ENCODE data around the gene TRAPPC10. TPM values are rescaled to one million over a fixed set of nuclear protein-coding genes. Genes with fewer than 3 reads are reported as not detected.
A peak's percentile ranks its signal among the peaks of the same experiment; 100 is the strongest.

TRAPPC10 gene
- total and polyA plus RNA-seq, 5 donors from 2014 or later = 13.5 to 132 (median 17.9) TPM

DNA sequence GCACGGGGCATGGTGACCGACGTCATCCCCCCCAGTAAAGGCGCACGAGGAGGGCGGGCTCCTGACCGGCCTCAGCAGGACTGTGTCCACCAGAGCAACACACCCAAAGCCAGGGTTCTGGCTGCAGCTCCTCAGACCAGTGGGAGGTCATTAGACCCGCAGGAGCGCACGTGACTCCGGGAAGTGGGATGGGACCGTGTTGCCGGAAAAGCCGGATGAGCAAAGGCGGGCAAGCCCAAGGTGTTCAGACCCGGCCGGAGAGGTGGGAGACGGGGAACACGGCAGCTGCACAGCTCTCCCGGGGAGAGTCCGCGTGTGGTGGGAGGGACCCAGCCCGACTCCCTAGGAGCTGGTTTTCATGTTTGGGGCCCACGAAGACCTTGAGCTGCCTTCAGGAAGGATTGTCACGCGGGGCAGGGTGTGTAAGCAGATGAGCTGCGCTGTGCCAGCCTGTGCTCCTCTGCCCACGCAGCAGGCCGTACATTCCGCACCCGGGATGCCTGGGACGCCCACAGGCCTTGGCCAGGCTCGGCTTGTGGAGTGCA lies 20.6 kb upstream of the TRAPPC10 start:
- H3K36me3 ChIP-seq (ENCODE audit: control insufficient read depth, insufficient read depth, low read length) = no peaks in the 10 kb centered on the region
- Mint-ChIP-seq H3K4me3 (no peak overlapping the region), H3K27me3 (no peaks in the 10 kb centered on the region), H3K27ac (no peak overlapping the region), H3K4me1 (peaks cover 0 to 4% (median 0%) of the 10 kb centered on the region in 4 donors), H3K9me3 (no peaks in the 10 kb centered on the region), H3K36me3 (no peaks in the 10 kb centered on the region)
- DNase-seq = no peak
- no peaks in the 10 kb centered on the region for H3K27me3 ChIP-seq (ENCODE audit: control insufficient read depth, insufficient read depth, low read length)
- H3K4me1 ChIP-seq (ENCODE audit: control insufficient read depth, insufficient read depth, low read length, poor library complexity, severe bottlenecking) = no peaks in the 10 kb centered on the region
- no peak overlapping the region for H3K4me3 ChIP-seq (ENCODE audit: low read depth, low read length)
- no peak overlapping the region for H3K27ac ChIP-seq (ENCODE audit: insufficient read depth, low read length, poor library complexity, severe bottlenecking)
- ATAC-seq (ENCODE audit: low read depth in 2 of 2) = no peak
- H3K9me3 ChIP-seq (ENCODE audit: control insufficient read depth in 2 of 2, low read length in 2 of 2) = no peaks in the 10 kb centered on the region

DNA sequence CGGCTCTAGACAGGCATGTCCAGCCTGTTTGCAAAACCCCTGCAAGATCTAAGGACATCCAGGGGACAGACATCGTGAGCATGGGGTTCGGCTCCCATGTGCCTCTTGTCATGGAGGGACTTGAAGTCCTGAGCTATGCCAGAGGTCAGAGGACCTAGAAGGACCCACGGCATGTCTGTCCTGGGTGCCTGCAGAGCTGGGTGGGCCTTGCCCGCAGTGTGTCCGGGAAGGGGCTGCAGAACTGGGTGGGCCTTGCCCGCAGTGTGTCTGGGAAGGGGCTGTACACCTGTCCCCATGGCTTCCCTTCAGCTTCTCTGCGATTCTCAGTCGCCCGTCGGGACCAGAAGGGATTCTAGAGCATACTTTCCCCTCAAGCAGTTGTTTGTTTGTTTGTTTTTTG lies 20.0 kb upstream of the TRAPPC10 start:
- DNase-seq = no peak
- no peak for ATAC-seq (ENCODE audit: low read depth in 2 of 2)
- no peak overlapping the region for H3K27ac Mint-ChIP-seq

DNA sequence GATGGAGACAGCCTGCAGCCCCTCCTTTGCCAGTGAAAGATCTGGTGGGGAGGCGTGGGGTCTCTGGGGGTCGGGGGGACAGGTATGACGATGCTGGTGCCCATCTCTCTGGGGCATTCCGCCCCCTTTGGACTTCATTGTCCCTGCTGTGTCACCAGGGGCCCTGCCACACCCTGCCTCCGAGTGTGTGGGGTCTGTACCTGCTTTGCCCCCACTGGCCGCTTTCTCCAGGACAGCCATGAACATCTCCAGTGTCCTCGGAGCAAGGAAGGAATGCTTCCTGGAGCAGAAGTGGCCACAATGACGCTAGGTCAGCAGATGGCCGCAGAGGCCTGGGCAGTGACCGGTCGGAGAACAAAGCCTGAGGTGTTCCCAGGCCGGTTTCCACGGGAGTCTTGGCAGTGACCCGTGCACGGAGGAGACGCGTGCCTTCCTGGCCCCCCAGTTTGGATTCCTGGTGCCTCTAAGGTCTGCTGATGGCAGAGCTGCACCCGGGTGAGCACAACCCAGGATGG lies 18.6 kb upstream of the TRAPPC10 start:
- no peak for ATAC-seq (ENCODE audit: low read depth in 2 of 2)

More for the DNA sequence above, 20.0 kb upstream of the TRAPPC10 start:
- no peak overlapping the region for H3K27ac ChIP-seq (ENCODE audit: insufficient read depth, low read length, poor library complexity, severe bottlenecking)
- no peaks in the 10 kb centered on the region for H3K4me1 ChIP-seq (ENCODE audit: control insufficient read depth, insufficient read depth, low read length, poor library complexity, severe bottlenecking)
- no peaks in the 10 kb centered on the region for H3K27me3 Mint-ChIP-seq
- H3K4me3 ChIP-seq (ENCODE audit: low read depth, low read length) = no peak overlapping the region
- H3K36me3 Mint-ChIP-seq = no peaks in the 10 kb centered on the region
- no peaks in the 10 kb centered on the region for H3K9me3 Mint-ChIP-seq
- H3K9me3 ChIP-seq (ENCODE audit: control insufficient read depth in 2 of 2, low read length in 2 of 2) = no peaks in the 10 kb centered on the region
- H3K36me3 ChIP-seq (ENCODE audit: control insufficient read depth, insufficient read depth, low read length) = no peaks in the 10 kb centered on the region
- H3K4me1 Mint-ChIP-seq = peaks cover 0 to 2% (median 0%) of the 10 kb centered on the region in 4 donors
- H3K27me3 ChIP-seq (ENCODE audit: control insufficient read depth, insufficient read depth, low read length) = no peaks in the 10 kb centered on the region
- H3K4me3 Mint-ChIP-seq = no peak overlapping the region

DNA sequence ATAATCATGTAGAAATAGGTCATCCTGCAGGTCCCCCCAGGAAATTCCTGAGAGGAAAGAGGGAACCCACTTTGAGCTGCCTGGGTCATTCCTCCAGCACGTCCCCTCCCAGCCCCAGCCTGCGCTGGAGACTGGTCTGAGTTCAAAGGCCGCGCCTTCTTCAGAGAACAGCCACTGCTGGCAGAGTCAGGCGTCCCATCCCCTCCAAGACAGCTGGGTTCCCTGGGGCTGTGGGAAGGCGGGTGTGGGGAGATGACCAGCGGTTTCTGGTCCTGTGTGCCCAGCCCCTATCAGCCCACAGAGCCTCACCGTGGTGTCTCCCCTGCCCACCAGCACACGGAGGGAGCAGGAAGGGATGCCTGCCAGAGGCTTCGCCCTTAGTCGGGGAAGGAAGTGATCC lies 18.0 kb upstream of the TRAPPC10 start:
- Mint-ChIP-seq H3K4me3 (no peak overlapping the region), H3K27me3 (no peaks in the 10 kb centered on the region), H3K4me1 (peaks cover 0 to 2% (median 0%) of the 10 kb centered on the region in 4 donors), H3K36me3 (no peaks in the 10 kb centered on the region), H3K9me3 (no peaks in the 10 kb centered on the region), H3K27ac (no peak overlapping the region)
- no peak for DNase-seq
- Histone ChIP-seq H3K9me3 (ENCODE audit: control insufficient read depth in 2 of 2, low read length in 2 of 2) (no peaks in the 10 kb centered on the region), H3K4me1 (ENCODE audit: control insufficient read depth, insufficient read depth, low read length, poor library complexity, severe bottlenecking) (no peaks in the 10 kb centered on the region), H3K27ac (ENCODE audit: insufficient read depth, low read length, poor library complexity, severe bottlenecking) (no peak overlapping the region), H3K36me3 (ENCODE audit: control insufficient read depth, insufficient read depth, low read length) (no peaks in the 10 kb centered on the region), H3K27me3 (ENCODE audit: control insufficient read depth, insufficient read depth, low read length) (no peaks in the 10 kb centered on the region), H3K4me3 (ENCODE audit: low read depth, low read length) (no peak overlapping the region)
- ATAC-seq (ENCODE audit: low read depth in 2 of 2) = no peak

More for the DNA sequence above, 18.6 kb upstream of the TRAPPC10 start:
- H3K27me3 ChIP-seq (ENCODE audit: control insufficient read depth, insufficient read depth, low read length) = no peaks in the 10 kb centered on the region
- Mint-ChIP-seq H3K4me1 (peaks cover 0 to 2% (median 0%) of the 10 kb centered on the region in 4 donors), H3K27me3 (no peaks in the 10 kb centered on the region), H3K27ac (no peak overlapping the region), H3K4me3 (no peak overlapping the region), H3K9me3 (no peaks in the 10 kb centered on the region), H3K36me3 (no peaks in the 10 kb centered on the region)
- no peak for DNase-seq
- no peaks in the 10 kb centered on the region for H3K36me3 ChIP-seq (ENCODE audit: control insufficient read depth, insufficient read depth, low read length)
- no peaks in the 10 kb centered on the region for H3K4me1 ChIP-seq (ENCODE audit: control insufficient read depth, insufficient read depth, low read length, poor library complexity, severe bottlenecking)
- H3K27ac ChIP-seq (ENCODE audit: insufficient read depth, low read length, poor library complexity, severe bottlenecking) = no peak overlapping the region
- no peak overlapping the region for H3K4me3 ChIP-seq (ENCODE audit: low read depth, low read length)
- no peaks in the 10 kb centered on the region for H3K9me3 ChIP-seq (ENCODE audit: control insufficient read depth in 2 of 2, low read length in 2 of 2)

DNA sequence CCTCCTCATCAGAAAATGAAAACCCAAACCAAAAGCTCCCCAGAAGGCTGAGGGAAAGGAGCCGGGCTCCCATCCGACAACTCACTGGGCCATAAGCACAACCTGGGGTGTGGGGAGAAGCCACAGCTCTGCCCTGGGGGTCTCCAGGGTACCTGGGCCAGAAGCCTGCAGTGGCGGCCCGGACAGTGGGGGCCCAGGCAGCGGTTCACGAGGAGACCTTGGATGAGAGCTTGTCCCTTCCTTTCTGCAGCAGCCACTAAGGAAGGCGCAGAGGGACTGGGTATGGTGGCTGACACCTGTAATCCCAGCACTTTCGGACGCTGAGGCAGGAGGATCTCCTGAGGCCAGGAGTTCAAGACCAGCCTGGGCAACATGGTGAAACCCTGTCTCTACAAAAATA lies 17.5 kb upstream of the TRAPPC10 start:
- ATAC-seq (ENCODE audit: low read depth in 2 of 2) = no peak
- no peaks in the 10 kb centered on the region for H3K4me1 ChIP-seq (ENCODE audit: control insufficient read depth, insufficient read depth, low read length, poor library complexity, severe bottlenecking)
- Mint-ChIP-seq H3K36me3 (no peaks in the 10 kb centered on the region), H3K4me3 (no peak overlapping the region), H3K9me3 (no peaks in the 10 kb centered on the region), H3K27ac (no peak overlapping the region), H3K27me3 (no peaks in the 10 kb centered on the region), H3K4me1 (peaks cover 0 to 2% (median 0%) of the 10 kb centered on the region in 4 donors)
- H3K27ac ChIP-seq (ENCODE audit: insufficient read depth, low read length, poor library complexity, severe bottlenecking) = no peak overlapping the region
- no peaks in the 10 kb centered on the region for H3K9me3 ChIP-seq (ENCODE audit: control insufficient read depth in 2 of 2, low read length in 2 of 2)
- no peaks in the 10 kb centered on the region for H3K36me3 ChIP-seq (ENCODE audit: control insufficient read depth, insufficient read depth, low read length)
- no peak for DNase-seq
- H3K4me3 ChIP-seq (ENCODE audit: low read depth, low read length) = no peak overlapping the region
- H3K27me3 ChIP-seq (ENCODE audit: control insufficient read depth, insufficient read depth, low read length) = no peaks in the 10 kb centered on the region

DNA sequence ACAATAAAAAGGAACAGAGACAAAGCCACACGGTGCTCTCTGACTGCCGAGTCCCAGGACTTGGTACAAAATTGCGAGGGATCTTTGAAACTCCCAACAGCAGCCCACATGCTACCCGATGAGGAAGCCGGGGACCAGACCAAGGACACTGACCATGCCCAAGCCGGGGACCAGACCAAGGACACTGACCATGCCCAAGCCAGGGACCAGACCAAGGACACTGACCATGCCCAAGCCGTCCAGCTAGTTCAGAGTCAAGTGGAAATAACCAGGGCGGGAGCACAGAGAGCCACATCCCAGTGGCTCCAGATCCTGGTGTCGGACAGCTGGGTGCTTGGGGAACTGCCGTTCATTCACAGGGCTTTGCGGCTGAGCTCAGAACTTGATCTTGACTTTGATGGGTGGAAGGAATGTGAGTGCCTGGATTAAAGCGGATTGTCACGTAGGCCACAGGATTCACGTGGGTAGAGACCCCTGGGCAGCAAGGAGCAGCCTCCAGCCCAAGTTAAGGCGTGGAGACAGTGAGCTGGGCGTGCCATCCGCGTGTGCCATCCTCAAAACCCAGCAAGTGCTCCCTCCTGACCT lies 16.5 kb upstream of the TRAPPC10 start:
- no peaks in the 10 kb centered on the region for H3K27me3 ChIP-seq (ENCODE audit: control insufficient read depth, insufficient read depth, low read length)
- H3K4me3 ChIP-seq (ENCODE audit: low read depth, low read length) = no peak overlapping the region
- ATAC-seq (ENCODE audit: low read depth in 2 of 2) = no peak
- H3K27me3 Mint-ChIP-seq = no peaks in the 10 kb centered on the region
- no peaks in the 10 kb centered on the region for H3K9me3 Mint-ChIP-seq
- DNase-seq = no peak
- H3K4me3 Mint-ChIP-seq = no peak overlapping the region
- no peaks in the 10 kb centered on the region for H3K36me3 Mint-ChIP-seq
- peaks cover 0 to 2% (median 0%) of the 10 kb centered on the region in 4 donors for H3K4me1 Mint-ChIP-seq
- H3K36me3 ChIP-seq (ENCODE audit: control insufficient read depth, insufficient read depth, low read length) = no peaks in the 10 kb centered on the region
- no peaks in the 10 kb centered on the region for H3K4me1 ChIP-seq (ENCODE audit: control insufficient read depth, insufficient read depth, low read length, poor library complexity, severe bottlenecking)
- H3K27ac Mint-ChIP-seq = peak overlapping the region in 1 of 3 donors; percentile 20
- no peaks in the 10 kb centered on the region for H3K9me3 ChIP-seq (ENCODE audit: control insufficient read depth in 2 of 2, low read length in 2 of 2)
- no peak overlapping the region for H3K27ac ChIP-seq (ENCODE audit: insufficient read depth, low read length, poor library complexity, severe bottlenecking)

DNA sequence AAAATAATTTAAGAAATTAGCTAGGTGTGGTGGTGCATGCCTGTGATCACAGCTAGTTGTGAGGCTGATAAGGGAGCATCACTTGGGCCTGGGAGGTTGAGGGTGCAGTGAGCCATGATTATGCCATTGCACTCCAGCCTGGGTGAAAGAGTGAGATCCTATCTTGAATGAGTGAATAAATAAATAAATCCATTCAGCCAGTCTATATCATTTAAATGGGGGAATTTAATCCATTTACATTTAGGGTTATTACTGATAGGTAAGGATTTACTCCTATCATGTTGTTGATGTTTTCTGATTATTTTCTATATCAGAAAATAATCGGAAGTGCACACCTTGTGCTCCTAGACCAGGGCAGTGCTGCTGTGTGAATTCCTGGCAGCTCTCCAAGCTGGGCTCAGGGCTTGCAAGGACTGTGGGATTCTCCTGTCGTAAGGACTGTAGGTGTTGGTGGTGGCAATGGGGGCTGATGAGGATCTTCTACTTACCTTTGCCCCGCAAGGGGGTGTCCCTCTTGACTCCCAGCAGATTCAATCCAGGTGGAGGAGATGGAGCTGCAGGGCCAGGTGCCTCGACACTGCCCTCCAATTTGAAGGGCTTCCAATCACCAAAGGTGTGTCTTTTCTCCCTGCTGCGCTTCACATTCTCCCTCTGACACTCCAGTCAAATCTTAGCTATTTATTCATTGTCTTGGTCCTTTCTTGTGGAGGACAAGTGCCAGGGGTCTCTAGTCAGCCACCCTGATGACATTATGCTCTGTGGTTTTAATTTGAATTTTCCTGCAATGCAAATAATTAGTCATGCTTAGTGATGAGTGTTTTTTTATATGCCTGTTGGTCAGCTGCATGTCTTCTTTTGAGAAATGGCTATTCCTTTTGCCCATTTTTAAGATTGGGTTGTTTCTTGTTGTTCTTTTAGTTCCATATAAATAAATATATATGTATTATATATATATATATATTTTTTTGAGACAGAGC lies 14.1 kb upstream of the TRAPPC10 start:
- no peak overlapping the region for H3K27ac Mint-ChIP-seq
- ATAC-seq (ENCODE audit: low read depth in 2 of 2) (no peak), DNase-seq (no peak)
- Histone ChIP-seq H3K27ac (ENCODE audit: insufficient read depth, low read length, poor library complexity, severe bottlenecking) (no peak overlapping the region), H3K27me3 (ENCODE audit: control insufficient read depth, insufficient read depth, low read length) (no peaks in the 10 kb centered on the region), H3K36me3 (ENCODE audit: control insufficient read depth, insufficient read depth, low read length) (no peaks in the 10 kb centered on the region), H3K9me3 (ENCODE audit: control insufficient read depth in 2 of 2, low read length in 2 of 2) (no peaks in the 10 kb centered on the region), H3K4me1 (ENCODE audit: control insufficient read depth, insufficient read depth, low read length, poor library complexity, severe bottlenecking) (no peaks in the 10 kb centered on the region), H3K4me3 (ENCODE audit: low read depth, low read length) (no peak overlapping the region)
- no peak overlapping the region for H3K4me3 Mint-ChIP-seq
- H3K36me3 Mint-ChIP-seq = no peaks in the 10 kb centered on the region
- no peaks in the 10 kb centered on the region for H3K9me3 Mint-ChIP-seq
- no peaks in the 10 kb centered on the region for H3K27me3 Mint-ChIP-seq
- H3K4me1 Mint-ChIP-seq = peaks cover 0 to 2% (median 0%) of the 10 kb centered on the region in 4 donors
